HG03378 (cell line): ENCODE measurements around the gene TTYH3.
"Not testable (repeated sequence)": the region's sequence is repeated elsewhere in the genome, so short reads cannot be mapped to it uniquely, and the experiment has no call there.

ENCODE experiments used
- ATAC-seq: cut with Tn5 transposase; IDR thresholded peaks from one replicate; pipeline ENCODE4 v1.9.1; 2021; ENCODE audit warnings: mild to moderate bottlenecking, moderate library complexity; ENCODE audit not compliant: unreplicated experiment

Gene TTYH3, protein sequence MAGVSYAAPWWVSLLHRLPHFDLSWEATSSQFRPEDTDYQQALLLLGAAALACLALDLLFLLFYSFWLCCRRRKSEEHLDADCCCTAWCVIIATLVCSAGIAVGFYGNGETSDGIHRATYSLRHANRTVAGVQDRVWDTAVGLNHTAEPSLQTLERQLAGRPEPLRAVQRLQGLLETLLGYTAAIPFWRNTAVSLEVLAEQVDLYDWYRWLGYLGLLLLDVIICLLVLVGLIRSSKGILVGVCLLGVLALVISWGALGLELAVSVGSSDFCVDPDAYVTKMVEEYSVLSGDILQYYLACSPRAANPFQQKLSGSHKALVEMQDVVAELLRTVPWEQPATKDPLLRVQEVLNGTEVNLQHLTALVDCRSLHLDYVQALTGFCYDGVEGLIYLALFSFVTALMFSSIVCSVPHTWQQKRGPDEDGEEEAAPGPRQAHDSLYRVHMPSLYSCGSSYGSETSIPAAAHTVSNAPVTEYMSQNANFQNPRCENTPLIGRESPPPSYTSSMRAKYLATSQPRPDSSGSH

DNA sequence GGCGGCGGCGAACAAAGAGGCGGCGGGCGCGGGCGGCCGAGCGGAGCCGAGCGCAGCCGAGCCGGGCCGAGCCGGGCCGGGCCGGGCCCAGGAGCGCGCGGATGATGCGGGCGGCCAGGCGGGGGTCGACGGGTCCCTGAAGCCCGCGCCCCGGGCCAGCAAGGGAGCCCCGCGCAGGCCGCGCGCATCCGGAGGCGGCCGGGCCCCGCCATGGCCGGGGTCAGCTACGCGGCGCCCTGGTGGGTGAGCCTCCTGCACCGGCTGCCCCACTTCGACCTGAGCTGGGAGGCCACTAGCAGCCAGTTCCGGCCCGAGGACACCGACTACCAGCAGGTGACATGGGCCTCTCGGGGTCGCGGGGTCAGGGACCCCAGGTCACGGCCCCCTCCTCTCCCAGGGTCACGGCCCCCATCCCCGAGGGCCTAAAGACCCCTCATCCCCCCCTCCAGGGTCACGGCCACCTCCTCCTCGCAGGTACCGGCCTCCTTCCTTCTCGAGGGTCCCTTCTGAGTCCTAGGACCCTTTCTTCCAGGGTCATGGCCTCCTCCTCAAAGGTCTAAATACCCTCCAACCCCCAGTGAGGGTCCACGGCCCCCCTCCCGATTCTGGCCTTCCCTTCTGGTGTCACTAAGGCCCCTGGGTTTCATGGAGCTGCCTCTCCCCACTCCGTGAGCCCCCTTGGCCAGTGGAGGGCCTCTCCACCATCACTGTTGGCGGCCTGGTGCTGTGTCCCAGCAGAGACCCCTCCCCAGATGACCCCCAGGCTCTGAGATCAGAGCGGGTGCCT, at the start of gene TTYH3:
TTYH3 (plus strand) TSS at position 41 of the 787 bp plus-strand sequence; CDS start at position 211, 170 bp downstream.
- ATAC-seq, result no peak

DNA sequence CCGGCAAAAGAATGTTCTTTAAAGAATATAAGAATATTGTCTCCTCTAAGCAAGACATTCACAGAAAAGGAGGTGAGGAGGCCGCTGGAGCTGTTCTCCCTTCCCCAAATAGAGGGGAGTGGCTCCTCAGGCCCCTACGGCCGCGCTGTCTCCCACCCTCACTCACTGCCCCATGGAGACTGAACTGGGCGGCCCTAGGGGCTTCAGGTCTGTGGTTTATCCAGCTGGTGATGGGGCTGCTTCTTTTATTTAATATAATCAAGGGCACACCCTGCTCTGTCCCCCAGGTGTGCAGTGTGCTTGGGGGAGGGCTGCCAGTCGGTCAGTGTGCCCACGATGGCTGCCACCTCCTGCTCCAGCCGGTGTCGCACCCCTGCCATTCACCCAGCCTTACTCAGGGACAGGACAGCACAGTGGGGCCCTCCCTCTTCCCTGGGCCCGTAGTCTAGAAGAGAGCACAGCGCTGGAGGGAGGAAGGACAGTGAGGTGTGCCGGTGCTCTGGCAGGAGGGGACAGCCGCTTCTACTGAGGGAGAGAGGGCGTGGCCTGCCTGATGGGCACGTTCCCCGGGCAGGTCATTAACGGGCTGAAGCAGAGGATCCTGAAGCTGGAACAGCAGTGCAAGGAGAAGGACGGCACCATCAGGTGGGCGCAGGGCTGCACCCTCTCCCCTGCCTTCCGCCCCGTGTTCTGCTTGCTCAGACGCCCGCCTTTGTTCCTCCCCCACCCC, 49.6 kb upstream of the TTYH3 start:
- ATAC-seq, result no peak

DNA sequence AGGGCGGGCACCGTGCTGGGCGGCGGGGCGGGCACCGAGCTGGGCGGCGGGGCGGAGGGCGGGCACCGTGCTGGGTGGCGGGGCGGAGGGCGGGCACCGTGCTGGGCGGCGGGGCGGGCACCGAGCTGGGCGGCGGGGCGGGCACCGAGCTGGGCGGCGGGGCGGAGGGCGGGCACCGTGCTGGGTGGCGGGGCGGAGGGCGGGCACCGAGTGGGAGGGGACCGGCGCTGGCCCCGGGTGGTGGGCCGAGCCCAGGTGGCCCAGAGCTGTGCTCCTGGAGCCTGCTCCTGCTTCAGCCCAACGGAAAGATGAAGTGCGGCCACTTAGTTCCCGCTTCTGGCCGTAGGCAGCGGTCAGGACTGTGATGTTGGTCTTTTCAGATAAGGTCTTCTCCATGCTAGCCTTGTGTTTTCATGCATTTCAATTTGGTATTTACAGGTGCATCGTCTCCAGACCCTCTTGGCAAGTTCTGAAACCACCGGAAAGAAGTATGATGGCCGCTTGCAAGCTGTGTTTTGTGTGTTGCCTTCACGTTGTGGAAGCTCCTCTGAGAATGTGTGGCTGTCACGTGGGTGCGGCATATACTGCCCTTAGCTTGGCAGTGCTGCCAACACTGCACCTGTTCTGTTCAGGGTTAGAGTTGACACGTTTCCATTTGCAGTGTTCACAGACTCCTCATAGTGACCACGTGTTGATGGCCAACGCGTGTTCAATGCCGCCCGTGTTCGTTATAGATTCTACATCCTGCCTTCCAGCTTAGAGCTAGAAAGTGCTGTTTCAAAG, 47.8 kb upstream of the TTYH3 start:
- ATAC-seq, result no peak

DNA sequence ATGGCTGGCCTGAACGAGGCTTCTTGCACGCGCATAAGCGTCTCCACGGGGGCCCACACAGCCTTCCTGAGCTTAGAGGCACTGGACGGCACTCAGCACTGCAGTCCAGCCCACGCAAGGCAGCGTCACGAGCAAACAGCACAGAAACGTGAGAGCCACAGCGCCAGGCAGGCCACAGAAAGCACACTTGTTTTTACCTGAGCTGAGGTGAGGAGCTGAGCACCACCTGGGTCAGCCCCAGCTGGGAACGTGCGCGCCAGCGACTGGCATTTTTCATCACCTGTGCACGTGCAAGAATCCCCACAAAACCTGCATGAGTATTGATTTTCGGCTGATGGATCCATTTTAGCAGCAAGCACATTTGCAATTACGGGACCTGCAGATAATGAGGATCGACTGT, 46.3 kb upstream of the TTYH3 start:
- ATAC-seq, result no peak

DNA sequence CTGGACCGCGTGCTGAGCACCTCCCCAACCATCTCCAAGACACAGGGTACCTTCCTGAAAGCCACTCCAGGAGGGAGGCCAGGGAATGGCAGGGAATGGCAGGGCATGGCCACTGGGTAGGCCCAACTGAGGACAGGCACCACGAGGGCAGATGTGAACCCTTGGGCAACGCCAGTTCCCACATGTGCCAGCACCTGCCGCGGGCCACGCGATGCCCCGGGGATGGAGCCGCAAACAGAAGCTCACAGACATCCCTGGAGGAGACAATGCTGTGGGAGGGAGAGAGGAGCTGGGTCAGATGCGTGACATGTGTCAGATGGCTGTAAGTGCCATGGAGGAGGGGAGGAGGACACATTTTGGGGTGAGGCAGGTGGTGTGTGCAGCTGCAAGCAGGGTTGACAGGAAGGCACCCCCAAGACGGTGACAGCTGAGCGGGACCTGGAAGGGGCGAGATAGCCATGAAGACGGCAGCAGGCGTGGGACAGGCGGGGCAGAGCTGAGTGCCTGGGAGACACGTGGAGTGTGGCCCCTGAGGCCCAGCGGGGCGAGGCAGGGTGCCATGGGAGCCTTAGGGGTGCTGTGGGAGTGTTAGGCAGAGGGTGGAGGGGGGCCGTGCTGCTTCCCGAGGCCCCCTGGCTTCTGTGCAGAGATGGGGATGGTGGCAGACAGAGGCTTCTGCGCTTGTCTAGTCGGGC, 45.3 kb upstream of the TTYH3 start:
- no peak for ATAC-seq

DNA sequence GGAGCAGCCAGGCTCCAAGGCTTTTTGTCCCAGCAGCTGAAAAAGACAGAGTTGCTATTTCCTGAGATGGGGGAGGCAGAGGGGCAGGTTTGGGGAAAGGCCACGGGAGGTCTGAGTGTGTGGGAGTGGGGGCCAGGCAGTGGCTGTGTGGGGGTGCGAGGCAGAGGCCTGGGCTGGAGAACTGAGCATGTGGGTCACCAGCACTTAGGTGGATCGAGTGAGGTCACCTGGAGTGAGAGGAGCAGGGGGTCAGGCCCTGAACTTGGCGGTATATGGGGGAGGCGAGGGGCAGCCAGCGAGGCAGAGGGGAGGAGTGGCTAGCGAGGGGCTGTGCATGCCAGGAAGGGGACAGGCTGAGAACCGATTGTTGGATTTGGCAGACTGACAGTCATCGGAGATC, 44.7 kb upstream of the TTYH3 start:
- no peak for ATAC-seq

DNA sequence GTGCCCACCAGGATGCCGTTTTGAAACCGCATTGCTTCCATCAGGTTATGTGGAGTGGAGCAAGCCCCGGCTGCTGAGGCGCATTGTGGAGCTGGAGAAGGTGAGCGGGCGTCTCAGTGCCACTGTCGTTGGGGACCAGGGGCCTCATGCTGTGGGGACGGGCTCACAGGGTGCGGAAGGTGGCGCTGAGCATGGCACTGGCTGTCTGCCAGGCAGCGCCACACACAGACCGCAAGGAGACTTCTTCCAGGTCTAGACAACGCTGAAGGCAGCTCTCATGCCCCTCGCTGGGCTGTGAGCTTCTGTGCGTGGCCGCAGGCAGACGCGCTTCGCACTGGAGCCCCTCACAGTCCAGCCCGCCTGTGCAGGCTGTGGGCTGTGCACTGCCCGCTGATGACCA, 44.0 kb upstream of the TTYH3 start:
- ATAC-seq, result no peak

DNA sequence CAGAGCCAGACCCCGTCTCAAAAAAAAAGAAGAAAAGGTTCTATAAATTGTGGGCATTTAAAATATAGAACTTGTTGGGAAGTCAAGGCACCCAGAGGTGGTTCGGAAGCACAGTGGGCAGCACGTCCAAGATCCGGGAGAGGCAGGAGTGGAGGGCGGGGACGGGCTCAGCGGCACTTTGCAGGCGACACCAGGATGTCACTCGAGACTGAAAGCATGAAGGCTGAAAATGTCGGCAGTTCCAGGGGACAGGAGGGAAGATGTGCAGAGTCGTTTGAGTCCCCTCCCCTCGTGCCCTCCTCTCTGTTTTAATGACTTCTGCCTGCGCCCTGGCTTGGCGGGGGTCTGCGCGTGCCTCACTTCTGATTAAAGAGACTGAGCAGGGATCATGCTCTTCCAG, 42.4 kb upstream of the TTYH3 start:
- no peak for ATAC-seq

DNA sequence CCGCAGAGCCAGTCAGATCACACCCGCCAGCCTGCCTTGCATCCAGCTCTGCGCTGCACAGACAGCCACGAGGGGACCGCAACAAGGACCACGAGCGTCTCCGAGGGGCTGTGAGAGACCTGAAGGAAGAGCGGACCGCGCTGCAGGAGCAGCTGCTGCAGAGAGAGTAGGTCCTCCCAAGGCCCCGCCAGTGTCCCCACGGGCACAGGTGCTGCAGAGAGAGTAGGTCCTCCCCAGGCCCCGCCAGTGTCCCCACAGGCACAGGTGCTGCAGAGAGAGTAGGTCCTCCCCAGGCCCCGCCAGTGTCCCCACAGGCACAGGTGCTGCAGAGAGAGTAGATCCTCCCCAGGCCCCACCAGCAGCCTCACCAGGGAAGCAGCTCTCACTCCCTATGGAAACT, 41.8 kb upstream of the TTYH3 start:
- ATAC-seq, result not testable (repeated sequence)

DNA sequence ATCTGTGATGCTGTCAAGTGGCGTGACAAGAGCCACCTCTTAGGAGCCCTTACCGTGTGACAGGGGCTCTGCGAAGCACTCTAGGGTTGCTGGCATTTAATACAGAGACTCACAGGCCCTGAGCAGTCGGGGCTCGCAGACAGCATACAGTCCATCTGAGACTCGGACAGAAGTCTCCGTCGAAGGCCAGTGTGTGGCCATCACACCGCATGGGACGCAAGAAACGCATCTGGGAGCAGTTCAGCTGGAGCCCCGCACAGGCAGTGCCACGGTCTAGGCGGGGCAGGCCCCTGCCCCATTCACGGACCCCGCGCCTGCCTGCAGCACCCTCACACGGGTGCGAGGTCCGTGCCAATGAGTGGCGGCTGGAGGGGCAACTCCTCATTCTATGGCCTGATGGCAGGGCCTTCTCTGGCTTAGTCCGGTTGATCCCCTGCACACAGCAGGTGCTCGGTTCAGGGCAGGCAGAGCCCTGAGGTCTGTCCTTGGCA, 39.4 kb upstream of the TTYH3 start:
- no peak for ATAC-seq

DNA sequence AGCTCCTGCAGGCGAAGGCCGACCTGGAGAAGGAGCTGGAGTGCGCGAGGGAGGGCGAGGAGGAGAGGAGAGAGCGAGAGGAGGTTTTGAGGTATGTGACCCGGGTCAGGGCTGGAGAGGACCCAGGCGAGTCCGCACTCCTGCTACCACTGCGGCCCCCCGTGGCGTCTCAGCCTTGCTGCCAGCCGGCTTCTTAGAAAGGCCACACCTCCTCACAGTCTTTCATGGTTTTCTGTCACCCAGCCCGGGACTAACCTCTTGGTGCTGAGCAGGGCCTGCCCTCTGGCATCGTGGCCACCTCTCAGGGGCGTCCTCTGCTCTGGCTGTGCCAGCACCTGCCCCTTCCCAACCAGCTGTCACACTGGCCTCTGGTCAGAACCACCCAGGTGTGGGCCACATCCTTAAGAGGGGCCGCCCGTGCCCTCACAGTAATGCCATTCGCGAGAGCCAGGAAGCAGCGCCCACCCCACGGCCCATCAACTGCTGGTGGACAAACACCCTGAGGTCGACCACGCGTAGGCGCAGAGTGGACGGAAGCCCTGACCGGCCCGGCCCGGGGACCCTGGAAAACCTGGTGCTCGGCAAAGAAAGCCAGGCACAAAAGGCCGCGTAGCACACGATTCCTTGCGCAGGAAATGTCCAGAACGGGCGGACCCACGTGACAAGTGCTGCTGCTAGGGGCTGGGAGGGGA, 38.6 kb upstream of the TTYH3 start:
- ATAC-seq, result no peak

DNA sequence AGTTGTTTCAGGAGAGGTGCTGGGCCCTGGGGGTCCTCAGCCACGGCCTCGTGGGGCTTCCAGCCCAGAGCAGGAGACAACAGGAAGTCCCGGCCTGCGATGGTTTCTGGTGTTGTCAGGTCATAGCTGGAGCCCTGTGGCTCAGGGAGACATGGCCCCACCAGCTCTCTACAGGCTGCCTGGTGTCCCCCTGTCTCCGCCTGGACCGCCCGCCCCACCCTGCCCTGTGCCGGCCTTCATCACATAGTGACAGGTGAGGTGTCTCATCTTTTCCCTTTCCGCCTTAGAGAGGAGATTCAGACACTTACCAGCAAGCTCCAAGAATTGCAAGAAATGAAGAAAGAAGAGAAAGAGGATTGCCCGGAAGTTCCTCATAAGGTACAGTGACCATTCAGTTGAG, 37.2 kb upstream of the TTYH3 start:
- ATAC-seq, result no peak

DNA sequence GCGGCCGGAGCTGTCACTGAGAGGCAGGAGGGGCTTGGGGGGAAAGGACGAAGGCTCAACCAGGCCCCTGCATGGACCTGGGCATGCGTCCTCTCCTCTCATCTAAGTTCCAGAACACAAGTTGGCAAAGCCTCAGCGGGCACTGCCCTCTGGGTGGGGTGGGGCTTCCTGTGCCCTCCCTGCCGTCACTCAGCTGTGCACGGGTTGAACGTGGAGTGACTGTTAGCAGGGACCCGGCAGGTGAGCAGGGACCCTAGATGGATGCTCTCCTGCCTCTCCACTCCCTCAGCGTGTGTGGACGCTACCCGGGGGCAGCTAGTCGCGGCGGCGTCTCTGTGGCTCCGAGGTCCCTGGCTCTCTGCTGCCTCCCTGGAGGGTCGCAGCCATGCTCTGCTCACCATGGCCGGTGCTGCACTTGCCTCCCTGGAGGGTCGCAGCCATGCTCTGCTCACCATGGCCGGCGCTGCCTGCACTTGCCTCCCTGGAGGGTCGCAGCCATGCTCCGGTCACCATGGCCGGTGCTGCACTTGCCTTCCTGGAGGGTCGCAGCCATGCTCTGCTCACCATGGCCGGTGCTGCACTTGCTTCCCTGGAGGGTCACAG, 36.4 kb upstream of the TTYH3 start:
- ATAC-seq, result no peak

DNA sequence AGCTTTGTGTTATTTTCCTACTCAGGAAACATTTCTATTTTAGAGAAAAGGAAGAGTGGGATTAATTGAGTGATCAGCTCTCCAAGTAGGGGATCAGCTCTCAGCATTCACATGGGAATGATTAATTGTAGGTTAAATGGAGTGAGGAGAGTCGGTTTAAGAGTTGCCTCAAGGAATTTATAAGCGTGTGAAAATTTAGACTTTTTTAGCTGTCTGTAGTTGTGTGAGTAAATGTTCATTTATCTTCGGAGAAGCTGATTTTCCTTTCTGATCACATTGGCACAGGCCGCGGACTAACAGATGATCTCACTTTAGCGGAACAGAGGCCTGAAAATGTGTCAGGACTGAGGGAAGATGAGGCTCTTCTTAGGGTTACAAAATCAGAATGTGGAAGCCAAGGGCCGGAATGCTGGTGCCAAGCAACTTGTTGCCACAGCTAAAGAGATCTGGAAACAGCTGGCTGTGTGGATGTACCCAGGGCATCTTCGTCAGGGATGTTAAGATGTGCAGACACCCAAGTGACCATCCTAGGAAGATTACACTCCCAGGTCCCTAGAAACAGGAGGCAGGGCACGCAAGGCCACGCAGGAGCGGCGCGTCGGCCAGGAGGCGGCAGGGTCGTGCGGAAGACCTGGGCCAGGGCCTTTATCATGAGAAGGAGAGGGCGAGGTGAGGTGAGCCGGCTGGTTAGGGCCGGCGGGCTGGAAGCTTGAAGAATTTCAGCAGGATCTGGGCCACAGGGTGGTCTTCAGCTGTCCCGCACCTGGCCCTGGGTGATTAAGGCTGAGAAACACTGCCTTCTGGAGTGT, 35.1 kb upstream of the TTYH3 start:
- ATAC-seq, result no peak

DNA sequence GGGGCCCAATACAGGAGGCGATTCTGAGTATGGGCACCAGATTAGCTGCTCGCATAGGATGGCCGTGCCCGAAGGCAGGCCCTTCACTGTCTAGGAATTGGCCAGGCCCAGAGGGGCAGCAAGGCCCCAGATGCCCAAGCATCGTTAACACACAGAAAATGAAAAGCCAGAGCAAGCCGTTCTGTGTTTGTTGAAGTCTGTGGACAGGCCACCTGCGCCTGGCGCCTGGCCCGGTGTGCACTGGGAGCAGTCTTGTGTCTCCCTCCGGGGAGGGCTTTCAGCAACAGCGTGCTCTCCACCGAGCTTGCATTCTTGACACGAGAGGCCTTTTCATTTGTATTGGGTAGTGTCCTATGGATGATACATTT, 34.5 kb upstream of the TTYH3 start:
- ATAC-seq, result no peak

DNA sequence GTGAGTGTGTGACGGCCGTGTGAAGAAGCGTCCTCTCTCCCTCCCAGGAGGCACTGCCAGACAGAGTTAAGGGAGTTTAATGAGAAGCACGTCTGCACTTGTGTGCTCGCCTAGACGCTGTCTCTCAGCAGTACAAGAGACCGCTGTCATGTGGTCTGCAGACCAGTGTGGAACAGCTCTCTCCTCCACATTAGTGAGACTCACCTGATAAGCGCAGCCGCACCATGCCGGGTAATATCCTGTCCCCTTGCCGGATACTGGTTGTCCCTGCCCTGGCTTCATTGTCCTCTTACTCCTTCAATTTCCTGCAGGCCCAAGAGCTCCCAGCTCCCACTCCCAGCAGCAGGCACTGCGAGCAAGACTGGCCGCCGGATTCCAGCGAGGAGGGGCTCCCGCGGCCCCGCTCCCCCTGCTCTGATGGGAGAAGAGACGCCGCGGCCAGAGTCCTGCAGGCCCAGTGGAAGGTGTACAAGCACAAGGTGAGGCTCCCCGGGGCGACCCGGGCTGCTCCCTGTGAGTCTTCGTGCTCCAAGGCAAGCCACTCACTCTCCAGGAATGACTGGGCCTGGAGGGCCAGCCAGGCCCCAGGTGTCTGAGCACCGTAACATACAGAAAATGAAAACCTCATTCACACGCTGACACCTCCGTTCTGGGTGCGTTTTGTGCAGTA, 33.5 kb upstream of the TTYH3 start:
- no peak for ATAC-seq

DNA sequence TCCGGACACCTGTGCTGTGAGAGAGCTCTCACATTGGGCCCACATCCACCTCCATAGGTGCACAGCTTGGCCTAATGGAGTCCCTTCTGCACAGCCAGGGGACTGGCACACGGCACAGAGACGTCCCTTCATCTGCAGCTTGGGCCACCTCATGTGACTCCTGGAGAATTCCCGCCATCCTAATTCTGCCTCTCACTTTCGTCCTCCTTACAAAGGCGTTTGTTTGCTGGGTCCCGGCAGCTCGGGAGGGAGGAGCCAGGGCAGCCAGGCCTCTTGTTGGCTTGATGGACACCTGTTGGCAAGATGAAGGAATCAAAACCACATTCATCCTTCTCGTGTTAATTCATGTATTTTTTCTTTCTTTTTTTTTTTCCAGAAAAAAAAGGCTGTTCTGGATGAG, 30.7 kb upstream of the TTYH3 start:
- no peak for ATAC-seq

DNA sequence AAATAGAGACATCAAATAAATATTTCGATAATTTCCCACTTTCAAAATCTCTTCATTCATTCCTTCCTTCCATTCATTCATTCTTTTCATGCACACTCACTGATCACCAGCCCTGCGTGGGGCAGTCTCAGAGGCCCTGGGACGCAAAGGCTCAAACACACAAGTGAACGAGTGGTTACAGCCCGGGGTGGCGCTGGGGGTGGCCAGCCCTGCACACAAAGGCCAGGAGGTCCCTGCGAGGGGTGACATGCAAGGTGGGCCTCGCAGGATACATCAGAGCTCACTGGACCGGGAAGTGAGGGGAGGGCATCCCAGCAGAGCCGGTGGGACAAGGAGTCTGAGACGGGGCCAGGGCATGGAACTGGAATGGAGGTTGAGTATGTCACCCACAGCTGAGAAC, 29.9 kb upstream of the TTYH3 start:
- no peak for ATAC-seq
